ENCODE data around the gene GDPD3.

The GDPD3 gene

GRCh38 chr16:30068750-30069610 lies 44.4 kb downstream of the GDPD3 start:
- no peaks in the 10 kb centered on the region for H3K27me3 ChIP-seq (ENCODE audit: control insufficient read depth, insufficient read depth, low read length)
- H3K9me3 ChIP-seq (replicated peaks; ENCODE audit: low read length): no peaks in the 10 kb centered on the region
- peak overlapping the region; percentile 26 for H3K9ac ChIP-seq (ENCODE audit: low read depth, low read length)
- H3K4me2 ChIP-seq (ENCODE audit: low read length): peak overlapping the region; percentile 60
- peaks cover 40% of the 10 kb centered on the region for H3K4me1 ChIP-seq (ENCODE audit: control insufficient read depth, insufficient read depth, low read length)
- peak overlapping the region; percentile 29 for H3K4me3 ChIP-seq (ENCODE audit: low read length)
- peaks cover 71% of the 10 kb centered on the region for H3K36me3 ChIP-seq (ENCODE audit: insufficient read depth, low read length)

- Histone ChIP-seq H3K4me1 (ENCODE audit: control insufficient read depth, insufficient read depth, low read length) (peaks cover 47% of the 10 kb centered on the region), H3K4me2 (ENCODE audit: low read length) (peak overlapping the region; percentile 60), H3K9me3 (replicated peaks; ENCODE audit: low read length) (no peaks in the 10 kb centered on the region), H3K9ac (ENCODE audit: low read depth, low read length) (peak overlapping the region; percentile 26), H3K4me3 (ENCODE audit: low read length) (peak overlapping the region; percentile 12), H3K36me3 (ENCODE audit: insufficient read depth, low read length) (peaks cover 68% of the 10 kb centered on the region), H3K27me3 (ENCODE audit: control insufficient read depth, insufficient read depth, low read length) (no peaks in the 10 kb centered on the region)
These were observed 45.0 kb downstream of the GDPD3 start for GRCh38 chr16:30068333-30068732.

DNA sequence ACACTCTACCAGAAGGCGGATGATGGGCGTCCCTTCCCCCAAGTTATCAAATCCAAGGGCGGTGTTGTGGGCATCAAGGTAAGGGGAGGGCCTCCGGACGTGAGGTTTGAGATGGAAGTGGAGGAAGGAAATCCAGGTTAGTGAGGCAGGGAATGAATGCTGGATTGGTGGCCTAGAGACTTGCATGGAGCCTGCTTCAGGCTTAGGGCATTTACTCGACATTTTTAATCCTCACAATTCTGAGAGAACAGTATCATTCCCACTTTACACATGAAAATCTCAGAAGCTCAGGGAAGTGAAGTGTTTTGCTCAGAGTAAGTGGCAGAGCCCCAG lies 45.8 kb downstream of the GDPD3 start:
- peaks cover 50% of the 10 kb centered on the region for H3K4me1 ChIP-seq (ENCODE audit: control insufficient read depth, insufficient read depth, low read length)
- peaks cover 67% of the 10 kb centered on the region for H3K36me3 ChIP-seq (ENCODE audit: insufficient read depth, low read length)
- H3K27me3 ChIP-seq (ENCODE audit: control insufficient read depth, insufficient read depth, low read length): no peaks in the 10 kb centered on the region
- peak overlapping the region; percentile 99 for H3K4me2 ChIP-seq (ENCODE audit: low read length)
- peak overlapping the region; percentile 93 for H3K4me3 ChIP-seq (ENCODE audit: low read length)
- H3K9me3 ChIP-seq (replicated peaks; ENCODE audit: low read length): no peaks in the 10 kb centered on the region
- H3K9ac ChIP-seq (ENCODE audit: low read depth, low read length): peak overlapping the region; percentile 94

- peaks cover 50% of the 10 kb centered on the region for H3K4me1 ChIP-seq (ENCODE audit: control insufficient read depth, insufficient read depth, low read length)
- H3K4me2 ChIP-seq (ENCODE audit: low read length): peak overlapping the region; percentile 99
- H3K36me3 ChIP-seq (ENCODE audit: insufficient read depth, low read length): peaks cover 62% of the 10 kb centered on the region
- H3K4me3 ChIP-seq (ENCODE audit: low read length): peak overlapping the region; percentile 93
- H3K9me3 ChIP-seq (replicated peaks; ENCODE audit: low read length): no peaks in the 10 kb centered on the region
- peak overlapping the region; percentile 94 for H3K9ac ChIP-seq (ENCODE audit: low read depth, low read length)
- no peaks in the 10 kb centered on the region for H3K27me3 ChIP-seq (ENCODE audit: control insufficient read depth, insufficient read depth, low read length)
These were observed 46.4 kb downstream of the GDPD3 start for GRCh38 chr16:30066761-30067583.

DNA sequence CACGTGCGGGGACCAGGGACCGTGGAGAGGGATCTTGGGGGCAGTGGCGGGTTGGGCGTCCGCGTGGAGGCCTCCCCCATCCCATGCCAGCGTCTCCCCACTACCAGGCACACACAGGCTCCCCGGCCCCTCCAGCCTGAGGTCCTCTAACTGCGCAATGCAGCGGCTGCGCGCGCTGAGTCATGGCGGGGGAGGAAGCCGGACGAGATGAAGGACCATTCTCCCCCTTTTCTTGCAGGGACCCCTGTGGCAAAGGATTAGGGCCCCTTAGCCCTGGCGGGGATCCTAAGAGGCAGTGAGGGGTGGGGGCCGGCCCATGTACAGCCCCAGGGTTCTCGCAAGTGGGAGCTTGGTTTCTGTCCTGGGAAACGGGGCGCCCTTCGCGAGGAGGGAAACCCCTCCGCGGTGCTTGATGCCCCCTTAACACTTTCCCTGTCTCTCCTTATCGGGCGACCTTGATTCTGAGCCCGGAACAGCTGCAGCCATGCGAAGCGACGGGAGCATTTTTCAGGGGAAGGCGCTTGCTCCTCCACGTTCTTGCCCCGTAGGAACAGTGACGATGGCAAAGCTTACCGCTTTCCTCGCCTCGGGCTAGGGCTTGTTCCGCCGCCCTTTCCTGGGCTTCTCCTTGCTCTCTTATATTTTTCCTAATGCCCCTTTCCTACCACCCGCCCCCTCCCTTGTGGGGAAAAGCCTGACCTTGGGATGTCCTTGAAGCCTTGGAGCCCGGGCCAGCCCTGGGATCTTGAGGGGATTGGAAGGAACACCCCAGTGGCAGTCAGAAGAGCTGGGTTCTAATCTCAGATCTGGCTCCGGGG lies 47.2 kb downstream of the GDPD3 start:
- peak overlapping the region; percentile 94 for H3K9ac ChIP-seq (ENCODE audit: low read depth, low read length)
- no peaks in the 10 kb centered on the region for H3K9me3 ChIP-seq (replicated peaks; ENCODE audit: low read length)
- H3K36me3 ChIP-seq (ENCODE audit: insufficient read depth, low read length): peaks cover 53% of the 10 kb centered on the region
- H3K4me3 ChIP-seq (ENCODE audit: low read length): peak overlapping the region; percentile 93
- peaks cover 50% of the 10 kb centered on the region for H3K4me1 ChIP-seq (ENCODE audit: control insufficient read depth, insufficient read depth, low read length)
- peak overlapping the region; percentile 99 for H3K4me2 ChIP-seq (ENCODE audit: low read length)
- no peaks in the 10 kb centered on the region for H3K27me3 ChIP-seq (ENCODE audit: control insufficient read depth, insufficient read depth, low read length)

GRCh38 chr16:30065102-30065942 lies 48.0 kb downstream of the GDPD3 start, which contains the start of gene ALDOA:
TSS of gene ALDOA (plus strand) at chr16:30065760. CDS start at chr16:30066898, 1,138 bp downstream.
- Histone ChIP-seq H3K27me3 (ENCODE audit: control insufficient read depth, insufficient read depth, low read length) (no peaks in the 10 kb centered on the region), H3K9me3 (replicated peaks; ENCODE audit: low read length) (no peaks in the 10 kb centered on the region), H3K36me3 (ENCODE audit: insufficient read depth, low read length) (peaks cover 45% of the 10 kb centered on the region), H3K4me2 (ENCODE audit: low read length) (peak within 1 kb of the TSS; percentile 99), H3K9ac (ENCODE audit: low read depth, low read length) (peak within 1 kb of the TSS; percentile 94), H3K4me1 (ENCODE audit: control insufficient read depth, insufficient read depth, low read length) (peaks cover 48% of the 10 kb centered on the region), H3K4me3 (ENCODE audit: low read length) (peak within 1 kb of the TSS; percentile 93)

DNA sequence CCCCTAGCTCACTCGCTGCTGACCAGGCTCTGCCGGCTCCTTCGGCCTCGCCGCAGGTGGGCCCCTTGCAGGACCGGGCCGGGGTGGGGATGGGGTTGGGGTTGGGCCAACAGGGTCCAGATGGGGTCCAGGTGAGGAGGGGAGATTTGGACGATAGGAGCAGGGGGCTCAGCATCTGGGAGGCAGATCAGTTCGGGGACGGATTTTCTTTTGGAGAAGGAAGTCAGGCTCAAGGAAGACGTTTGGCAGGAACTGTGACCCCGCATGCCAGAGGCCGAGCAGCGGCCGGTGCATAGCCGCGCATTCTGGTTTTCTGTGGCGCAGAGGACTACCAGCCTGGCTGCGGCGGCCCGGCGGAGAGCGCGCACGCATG lies 48.6 kb downstream of the GDPD3 start:
- Histone ChIP-seq H3K27me3 (ENCODE audit: control insufficient read depth, insufficient read depth, low read length) (no peaks in the 10 kb centered on the region), H3K4me1 (ENCODE audit: control insufficient read depth, insufficient read depth, low read length) (peaks cover 42% of the 10 kb centered on the region), H3K4me3 (ENCODE audit: low read length) (peak overlapping the region; percentile 76), H3K4me2 (ENCODE audit: low read length) (peak overlapping the region; percentile 92), H3K9me3 (replicated peaks; ENCODE audit: low read length) (no peaks in the 10 kb centered on the region), H3K36me3 (ENCODE audit: insufficient read depth, low read length) (peaks cover 39% of the 10 kb centered on the region), H3K9ac (ENCODE audit: low read depth, low read length) (peak overlapping the region; percentile 89)

DNA sequence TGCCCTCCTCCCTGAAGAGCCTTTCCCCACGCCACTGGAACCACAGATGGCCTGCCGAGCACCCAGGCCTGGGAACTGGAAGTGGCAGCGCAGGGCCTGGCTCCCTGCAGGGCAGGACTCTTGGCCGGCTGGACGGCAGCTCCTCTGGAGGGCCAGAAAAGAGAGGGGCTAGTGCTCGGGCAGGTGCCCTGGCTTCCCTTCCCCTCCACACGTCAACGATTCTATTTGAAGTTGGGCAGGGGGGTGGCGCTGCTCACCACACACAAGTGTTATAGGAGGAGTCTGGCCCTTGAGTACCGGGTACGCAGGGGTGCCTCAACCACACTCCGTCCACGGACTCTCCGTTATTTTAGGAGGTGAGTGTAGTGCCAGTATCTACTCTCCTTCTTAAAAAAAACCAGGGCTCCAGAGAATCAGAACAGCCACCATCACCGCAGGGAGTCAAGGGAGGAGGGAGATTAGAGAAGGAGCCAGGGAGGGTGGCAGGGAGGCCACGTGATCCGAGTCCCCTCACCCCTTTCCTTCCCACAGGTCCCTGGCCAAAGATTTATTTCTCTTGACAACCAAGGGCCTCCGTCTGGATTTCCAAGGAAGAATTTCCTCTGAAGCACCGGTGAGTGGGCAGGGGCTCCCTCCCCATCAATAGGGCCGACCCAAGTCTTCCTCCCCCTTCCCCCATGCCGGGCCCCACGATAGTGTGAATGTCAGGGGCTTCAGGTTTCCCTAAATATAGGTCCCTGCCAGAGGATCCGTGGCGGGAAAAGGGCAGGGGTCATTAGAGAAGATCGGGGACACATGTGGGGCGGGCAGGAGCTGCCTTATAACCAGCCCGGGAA lies 49.2 kb downstream of the GDPD3 start:
- H3K36me3 ChIP-seq (ENCODE audit: insufficient read depth, low read length): peaks cover 33% of the 10 kb centered on the region
- H3K9me3 ChIP-seq (replicated peaks; ENCODE audit: low read length): no peaks in the 10 kb centered on the region
- no peaks in the 10 kb centered on the region for H3K27me3 ChIP-seq (ENCODE audit: control insufficient read depth, insufficient read depth, low read length)
- H3K4me2 ChIP-seq (ENCODE audit: low read length): peak overlapping the region; percentile 92
- peak overlapping the region; percentile 76 for H3K4me3 ChIP-seq (ENCODE audit: low read length)
- peaks cover 35% of the 10 kb centered on the region for H3K4me1 ChIP-seq (ENCODE audit: control insufficient read depth, insufficient read depth, low read length)
- peak overlapping the region; percentile 89 for H3K9ac ChIP-seq (ENCODE audit: low read depth, low read length)

DNA sequence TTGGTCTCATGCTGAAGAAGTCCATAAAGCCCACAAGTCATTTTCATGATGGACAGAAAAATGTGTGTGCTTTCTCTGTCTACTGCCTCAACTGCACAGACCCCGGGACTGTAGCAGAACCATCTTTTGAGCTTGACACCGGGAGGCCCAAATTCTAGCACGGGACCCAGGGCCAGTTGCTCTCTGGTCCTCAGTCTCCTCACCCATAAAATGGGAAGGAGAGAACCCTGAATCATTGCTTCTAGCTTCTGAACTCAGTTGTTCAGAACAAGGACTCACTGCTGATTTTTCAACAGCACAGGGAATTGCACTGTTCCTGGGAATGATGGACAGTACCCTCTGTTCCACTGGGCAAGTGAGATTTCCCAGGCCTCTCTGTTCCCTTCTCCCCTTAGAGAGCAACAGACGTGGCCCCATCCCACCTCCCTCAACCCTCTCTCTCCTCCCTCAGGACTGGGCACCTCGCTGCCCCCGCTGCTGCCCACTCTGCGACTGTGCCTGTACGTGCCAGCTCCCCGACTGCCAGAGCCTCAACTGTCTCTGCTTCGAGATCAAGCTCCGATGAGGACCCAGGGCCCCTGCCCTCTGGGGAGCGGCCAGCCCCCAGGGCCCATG lies 50.0 kb downstream of the GDPD3 start:
- Histone ChIP-seq H3K27me3 (ENCODE audit: control insufficient read depth, insufficient read depth, low read length) (no peaks in the 10 kb centered on the region), H3K4me3 (ENCODE audit: low read length) (peak overlapping the region; percentile 76), H3K4me1 (ENCODE audit: control insufficient read depth, insufficient read depth, low read length) (peaks cover 28% of the 10 kb centered on the region), H3K9ac (ENCODE audit: low read depth, low read length) (peak overlapping the region; percentile 89), H3K36me3 (ENCODE audit: insufficient read depth, low read length) (peaks cover 26% of the 10 kb centered on the region), H3K4me2 (ENCODE audit: low read length) (peak overlapping the region; percentile 92), H3K9me3 (replicated peaks; ENCODE audit: low read length) (no peaks in the 10 kb centered on the region)
